OCI-LY1 (cell line): ENCODE measurements around the gene PDZD7.

Experiments
- H2AFZ ChIP-seq: fragments of 200-600 bp; sonication (generic), shearing (Covaris generic); 2 replicates; pipeline ENCODE4 v1.6.0; 2014; ENCODE audit warnings: antibody characterized with exemption, mild to moderate bottlenecking, low read length
- H3F3A ChIP-seq: fragments of 200-600 bp; sonication (generic), shearing (Covaris generic); 2 replicates; pipeline ENCODE4 v1.6.0; 2014; ENCODE audit warnings: mild to moderate bottlenecking, antibody characterized with exemption, low read length, moderate library complexity; ENCODE audit not compliant: insufficient read depth
- H3K27ac ChIP-seq: fragments of 200-600 bp; sonication (generic); 2 replicates; pipeline ENCODE4 v1.5.1; 2014; ENCODE audit warnings: low read length, mixed run types, mild to moderate bottlenecking, low read depth; ENCODE audit not compliant: poor library complexity, severe bottlenecking
- H3K27me3 ChIP-seq: fragments of 200-600 bp; sonication (generic); 2 replicates; pipeline ENCODE4 v1.6.0; 2014; ENCODE audit warnings: antibody characterized with exemption, mild to moderate bottlenecking, low read length, moderate library complexity; ENCODE audit not compliant: insufficient read depth
- H3K36me3 ChIP-seq: fragments of 200-600 bp; sonication (generic); 2 replicates; pipeline ENCODE4 v1.6.1; 2014; ENCODE audit warnings: mild to moderate bottlenecking, antibody characterized with exemption, low read length, moderate library complexity, mixed read lengths; ENCODE audit not compliant: insufficient read depth
- H3K4me1 ChIP-seq: fragments of 200-600 bp; sonication (generic); 2 replicates; pipeline ENCODE4 v1.5.1; 2014; ENCODE audit warnings: mild to moderate bottlenecking, low read length, moderate library complexity; ENCODE audit not compliant: insufficient read depth, severe bottlenecking
- H3K4me2 ChIP-seq: fragments of 200-600 bp; sonication (generic), shearing (Covaris generic); 2 replicates; pipeline ENCODE4 v1.6.1; 2014; ENCODE audit warnings: low read length
- H3K4me3 ChIP-seq: fragments of 200-600 bp; sonication (generic); 2 replicates; pipeline ENCODE4 v1.5.1; 2014; ENCODE audit warnings: low read length, low read depth, mild to moderate bottlenecking, mixed read lengths; ENCODE audit not compliant: poor library complexity, severe bottlenecking
- H3K79me2 ChIP-seq: fragments of 200-600 bp; shearing (Covaris generic); 2 replicates; pipeline ENCODE4 v1.6.1; 2016; ENCODE audit warnings: mixed run types, low read length, mixed read lengths; ENCODE audit not compliant: insufficient read depth
- H3K9ac ChIP-seq: fragments of 200-600 bp; sonication (generic), shearing (Covaris generic); 2 replicates; pipeline ENCODE4 v1.6.1; 2014; ENCODE audit warnings: mild to moderate bottlenecking, low read length, mixed read lengths
- H3K9me2 ChIP-seq: fragments of 200-600 bp; sonication (generic), shearing (Covaris generic); 2 replicates; pipeline ENCODE4 v1.6.1; 2014; ENCODE audit warnings: low read depth, mild to moderate bottlenecking, low read length, mixed read lengths
- H3K9me3 ChIP-seq: fragments of 200-600 bp; shearing (Covaris generic); 2 replicates; pipeline ENCODE4 v1.6.1; 2014; ENCODE audit warnings: low read length, mixed read lengths
- H4K20me1 ChIP-seq: fragments of 200-600 bp; sonication (generic), shearing (Covaris generic); 2 replicates; pipeline ENCODE4 v1.6.0; 2016; ENCODE audit warnings: mild to moderate bottlenecking, low read length; ENCODE audit not compliant: insufficient read depth
- EZH2 ChIP-seq: fragments of 200-600 bp; sonication (generic), shearing (Covaris generic); IDR thresholded peaks from 2 replicates; pipeline ENCODE4 v1.8.0; 2017; ENCODE audit warnings: borderline replicate concordance, mixed run types, mild to moderate bottlenecking, antibody characterized with exemption, low read length, moderate library complexity, mixed read lengths
- TF ChIP-seq, protein P1 (sequence below): fragments of 200-600 bp; sonication (generic), shearing (Covaris generic); IDR thresholded peaks from 2 replicates; pipeline ENCODE4 v1.5.1; 2017; ENCODE audit warnings: mild to moderate bottlenecking, antibody characterized with exemption, low read length, moderate library complexity, mixed read lengths

PDZD7 gene

DNA sequence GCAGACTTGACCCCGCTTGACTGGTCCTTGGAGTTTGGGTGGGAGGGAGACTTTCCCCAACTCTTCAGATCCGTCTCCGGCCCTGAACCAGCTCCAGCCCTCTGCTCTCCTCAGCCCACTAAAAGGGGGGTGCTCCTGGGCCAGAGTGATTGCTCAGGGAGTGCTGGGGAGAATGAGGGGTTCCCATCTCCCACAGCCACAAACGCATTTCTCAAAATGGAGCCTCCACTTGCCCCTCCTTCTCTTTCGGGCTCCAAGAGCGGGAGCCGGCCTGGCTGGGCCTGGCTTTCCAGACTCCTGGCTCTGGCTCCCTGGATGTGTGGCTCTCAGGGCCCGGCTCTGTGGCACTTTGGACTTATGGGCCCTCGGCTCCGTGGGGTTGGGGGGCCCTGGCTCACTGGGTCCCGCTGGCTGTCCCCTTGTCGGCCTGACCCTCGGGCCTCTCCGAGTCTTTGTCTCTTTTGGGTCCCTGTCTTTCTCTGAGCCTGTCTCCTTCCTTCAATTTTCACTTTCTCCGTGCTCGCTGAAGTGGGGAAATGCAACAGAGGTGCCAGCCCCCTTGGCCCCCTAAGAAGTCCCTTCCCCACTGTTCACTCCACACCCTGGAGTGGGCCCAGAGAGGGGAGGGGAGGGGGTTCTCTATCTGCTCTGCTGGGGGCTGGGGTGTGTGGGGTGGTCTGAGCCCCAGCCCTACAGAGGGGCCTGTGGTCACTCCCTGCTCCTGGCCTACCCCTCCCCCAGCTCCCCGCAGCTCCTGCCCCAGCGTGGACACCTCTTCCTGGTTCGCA, 30.6 kb downstream of the PDZD7 start:
- H2AFZ ChIP-seq: no peak overlapping the region
- H3K9me2 ChIP-seq: no peaks in the 10 kb centered on the region
- no peaks in the 10 kb centered on the region for H4K20me1 ChIP-seq
- no peak for TF ChIP-seq EZH2
- TF ChIP-seq, protein P1, sequence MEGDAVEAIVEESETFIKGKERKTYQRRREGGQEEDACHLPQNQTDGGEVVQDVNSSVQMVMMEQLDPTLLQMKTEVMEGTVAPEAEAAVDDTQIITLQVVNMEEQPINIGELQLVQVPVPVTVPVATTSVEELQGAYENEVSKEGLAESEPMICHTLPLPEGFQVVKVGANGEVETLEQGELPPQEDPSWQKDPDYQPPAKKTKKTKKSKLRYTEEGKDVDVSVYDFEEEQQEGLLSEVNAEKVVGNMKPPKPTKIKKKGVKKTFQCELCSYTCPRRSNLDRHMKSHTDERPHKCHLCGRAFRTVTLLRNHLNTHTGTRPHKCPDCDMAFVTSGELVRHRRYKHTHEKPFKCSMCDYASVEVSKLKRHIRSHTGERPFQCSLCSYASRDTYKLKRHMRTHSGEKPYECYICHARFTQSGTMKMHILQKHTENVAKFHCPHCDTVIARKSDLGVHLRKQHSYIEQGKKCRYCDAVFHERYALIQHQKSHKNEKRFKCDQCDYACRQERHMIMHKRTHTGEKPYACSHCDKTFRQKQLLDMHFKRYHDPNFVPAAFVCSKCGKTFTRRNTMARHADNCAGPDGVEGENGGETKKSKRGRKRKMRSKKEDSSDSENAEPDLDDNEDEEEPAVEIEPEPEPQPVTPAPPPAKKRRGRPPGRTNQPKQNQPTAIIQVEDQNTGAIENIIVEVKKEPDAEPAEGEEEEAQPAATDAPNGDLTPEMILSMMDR: no peak
- H3K27me3 ChIP-seq: no peaks in the 10 kb centered on the region
- peak overlapping the region; percentile 36; the same call in 1 of the 2 replicates for H3K4me2 ChIP-seq
- no peak overlapping the region for H3K27ac ChIP-seq
- H3K36me3 ChIP-seq: no peaks in the 10 kb centered on the region
- H3K9ac ChIP-seq: no peak overlapping the region
- H3K9me3 ChIP-seq: no peaks in the 10 kb centered on the region
- no peaks in the 10 kb centered on the region; the same call in 1 of the 2 replicates for H3F3A ChIP-seq
- peaks cover 18% of the 10 kb centered on the region for H3K4me1 ChIP-seq
- H3K4me3 ChIP-seq: peak overlapping the region; percentile 37
- H3K79me2 ChIP-seq: no peaks in the 10 kb centered on the region

DNA sequence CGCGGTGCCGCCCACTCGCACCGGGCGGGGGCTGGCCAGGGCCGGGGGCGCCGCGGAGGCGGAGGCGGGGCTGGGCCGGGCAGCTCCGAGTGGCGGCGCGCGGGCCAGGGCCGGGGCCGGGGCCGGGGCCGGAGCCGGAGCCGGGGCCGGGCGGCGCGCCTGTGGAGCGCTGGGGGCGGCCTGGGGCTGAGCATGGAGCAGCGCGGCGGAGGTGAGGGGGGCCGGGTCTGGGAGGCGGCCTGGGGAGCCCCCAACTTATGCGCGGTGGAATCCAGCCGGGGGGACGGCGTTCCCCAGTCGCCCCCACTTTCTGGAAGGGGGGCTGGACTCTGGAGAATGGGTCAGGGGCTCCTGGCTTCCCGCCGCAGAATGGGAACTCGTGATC, 31.2 kb downstream of the PDZD7 start, which contains the start of gene LZTS2:
Gene LZTS2, plus strand, starts transcription at position 67 of the 385 bp plus-strand sequence. CDS start 2,731 bp downstream, outside the sequence.
- H3K9me2 ChIP-seq: no peaks in the 10 kb centered on the region
- peak within 1 kb of the TSS; percentile 97 for H3K27ac ChIP-seq
- H3K4me3 ChIP-seq: peak within 1 kb of the TSS; percentile 92
- no peak within 1 kb of the TSS for H2AFZ ChIP-seq
- no peaks in the 10 kb centered on the region for H3K9me3 ChIP-seq
- no peaks in the 10 kb centered on the region for H3K27me3 ChIP-seq
- H3K79me2 ChIP-seq: no peaks in the 10 kb centered on the region
- TF ChIP-seq, protein P1: no peak
- no peak for TF ChIP-seq EZH2
- peak within 1 kb of the TSS; percentile 89 for H3K4me2 ChIP-seq
- no peaks in the 10 kb centered on the region for H4K20me1 ChIP-seq
- peaks cover 18% of the 10 kb centered on the region for H3K4me1 ChIP-seq
- H3F3A ChIP-seq: no peaks in the 10 kb centered on the region; the same call in 1 of the 2 replicates
- peaks cover under 1% of the 10 kb centered on the region; the same call in 1 of the 2 replicates for H3K36me3 ChIP-seq
- H3K9ac ChIP-seq: peak within 1 kb of the TSS; percentile 88

DNA sequence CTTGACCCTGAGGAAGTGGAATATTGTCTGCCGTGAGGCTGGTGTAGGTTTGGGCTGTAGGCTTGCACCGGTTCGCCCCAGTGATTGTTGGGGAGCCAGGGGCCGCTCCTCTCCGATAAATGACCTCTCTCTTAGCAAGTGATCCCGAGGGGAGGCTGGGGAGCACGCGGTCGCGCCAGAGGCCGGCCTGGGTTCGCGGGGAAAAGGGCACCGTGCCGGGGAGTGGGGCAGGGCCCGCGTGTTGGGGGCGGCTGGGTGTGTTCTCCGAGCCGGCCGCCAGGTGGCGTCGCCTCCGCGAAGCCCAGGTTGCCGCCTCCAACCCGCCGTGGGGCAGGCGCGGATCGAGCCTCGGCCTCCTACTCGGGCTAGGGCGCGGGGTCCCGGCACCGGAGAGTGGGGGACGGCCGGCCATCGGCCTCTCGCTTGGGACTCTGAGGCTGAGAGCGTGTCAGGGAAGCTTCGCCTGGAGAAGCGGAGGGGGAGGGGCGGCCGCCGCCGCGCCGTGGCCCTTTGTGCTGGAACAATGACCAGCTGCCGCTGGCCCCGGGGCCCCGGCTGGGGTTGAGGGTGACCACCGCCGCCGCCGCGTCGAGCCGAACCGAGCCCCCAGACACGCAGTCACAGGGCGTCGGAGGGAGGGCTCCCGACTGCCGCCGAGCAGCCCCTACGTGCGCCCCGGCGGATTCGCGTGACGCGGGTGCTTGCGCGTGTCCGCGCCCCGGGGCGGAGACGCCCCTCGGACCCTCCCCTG, 31.8 kb downstream of the PDZD7 start:
- H3K9me3 ChIP-seq: no peaks in the 10 kb centered on the region
- no peaks in the 10 kb centered on the region for H4K20me1 ChIP-seq
- no peak overlapping the region for H2AFZ ChIP-seq
- peaks cover 18% of the 10 kb centered on the region for H3K4me1 ChIP-seq
- H3F3A ChIP-seq: no peaks in the 10 kb centered on the region; the same call in 1 of the 2 replicates
- no peaks in the 10 kb centered on the region for H3K9me2 ChIP-seq
- peaks cover 5% of the 10 kb centered on the region; the same call in 1 of the 2 replicates for H3K36me3 ChIP-seq
- peak overlapping the region; percentile 97 for H3K27ac ChIP-seq
- no peaks in the 10 kb centered on the region for H3K79me2 ChIP-seq
- H3K27me3 ChIP-seq: no peaks in the 10 kb centered on the region
- no peak for TF ChIP-seq EZH2
- TF ChIP-seq, protein P1: peak; percentile 58
- peak overlapping the region; percentile 92 for H3K4me3 ChIP-seq
- peak overlapping the region; percentile 89 for H3K4me2 ChIP-seq
- peak overlapping the region; percentile 88 for H3K9ac ChIP-seq
